ENCODE measurements around the gene XPA.
"Not testable (repeated sequence)": the region's sequence is repeated elsewhere in the genome, so short reads cannot be mapped to it uniquely, and the experiment has no call there.

DNA sequence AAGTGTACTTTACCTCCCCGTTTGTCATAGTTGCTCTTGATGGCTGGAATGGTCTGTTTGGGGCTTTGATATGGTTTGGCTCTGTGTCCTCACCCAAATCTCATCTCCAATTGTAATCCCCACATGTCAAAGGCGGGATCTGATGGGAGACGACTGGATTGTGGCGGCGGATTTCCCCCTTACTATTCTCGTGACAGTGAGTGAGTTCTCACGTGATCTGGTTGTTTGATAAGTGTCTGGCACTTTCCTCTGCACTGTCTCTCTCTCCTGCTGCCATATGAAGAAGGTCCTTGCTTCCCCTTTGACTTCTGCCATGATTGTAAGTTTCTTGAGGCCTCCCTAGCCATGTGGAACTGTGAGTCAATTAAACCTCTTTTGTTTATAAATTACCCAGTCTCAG, 46.9 kb upstream of the XPA start:
- TF ChIP-seq FOXK1 (CRISPR knock-in tag; IDR thresholded peaks at IDR 0.05; ENCODE audit: borderline replicate concordance, low read depth); HNRNPL (IDR thresholded peaks at IDR 0.05; ENCODE audit: low read depth, low read length); ZNF766 (CRISPR knock-in tag; IDR thresholded peaks at IDR 0.05; ENCODE audit: borderline replicate concordance); GMEB2 (CRISPR knock-in tag; IDR thresholded peaks at IDR 0.05; ENCODE audit: low read depth); EZH2 (conservative IDR thresholded peaks at IDR 0.05; ENCODE audit: low read depth, low read length); POLR2A (IDR thresholded peaks at IDR 0.05; ENCODE audit: insufficient read depth in 1 of 2, low read depth in 2 of 2, low read length in 2 of 2); ZNF780A (CRISPR knock-in tag; IDR thresholded peaks at IDR 0.05); ZNF513 (CRISPR knock-in tag; conservative IDR thresholded peaks at IDR 0.05); PRDM10 (CRISPR knock-in tag; IDR thresholded peaks at IDR 0.05; ENCODE audit: low read depth); SNRNP70 (IDR thresholded peaks at IDR 0.05; ENCODE audit: low read depth, low read length); CTCF (CRISPR knock-in tag; IDR thresholded peaks at IDR 0.05); ZFX (CRISPR knock-in tag; IDR thresholded peaks at IDR 0.05; ENCODE audit: low read depth): not testable (repeated sequence)
- TF ChIP-seq, protein P1, sequence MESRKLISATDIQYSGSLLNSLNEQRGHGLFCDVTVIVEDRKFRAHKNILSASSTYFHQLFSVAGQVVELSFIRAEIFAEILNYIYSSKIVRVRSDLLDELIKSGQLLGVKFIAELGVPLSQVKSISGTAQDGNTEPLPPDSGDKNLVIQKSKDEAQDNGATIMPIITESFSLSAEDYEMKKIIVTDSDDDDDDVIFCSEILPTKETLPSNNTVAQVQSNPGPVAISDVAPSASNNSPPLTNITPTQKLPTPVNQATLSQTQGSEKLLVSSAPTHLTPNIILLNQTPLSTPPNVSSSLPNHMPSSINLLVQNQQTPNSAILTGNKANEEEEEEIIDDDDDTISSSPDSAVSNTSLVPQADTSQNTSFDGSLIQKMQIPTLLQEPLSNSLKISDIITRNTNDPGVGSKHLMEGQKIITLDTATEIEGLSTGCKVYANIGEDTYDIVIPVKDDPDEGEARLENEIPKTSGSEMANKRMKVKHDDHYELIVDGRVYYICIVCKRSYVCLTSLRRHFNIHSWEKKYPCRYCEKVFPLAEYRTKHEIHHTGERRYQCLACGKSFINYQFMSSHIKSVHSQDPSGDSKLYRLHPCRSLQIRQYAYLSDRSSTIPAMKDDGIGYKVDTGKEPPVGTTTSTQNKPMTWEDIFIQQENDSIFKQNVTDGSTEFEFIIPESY (CRISPR knock-in tag; IDR thresholded peaks at IDR 0.05): not testable (repeated sequence)
- TF ChIP-seq, protein P2, sequence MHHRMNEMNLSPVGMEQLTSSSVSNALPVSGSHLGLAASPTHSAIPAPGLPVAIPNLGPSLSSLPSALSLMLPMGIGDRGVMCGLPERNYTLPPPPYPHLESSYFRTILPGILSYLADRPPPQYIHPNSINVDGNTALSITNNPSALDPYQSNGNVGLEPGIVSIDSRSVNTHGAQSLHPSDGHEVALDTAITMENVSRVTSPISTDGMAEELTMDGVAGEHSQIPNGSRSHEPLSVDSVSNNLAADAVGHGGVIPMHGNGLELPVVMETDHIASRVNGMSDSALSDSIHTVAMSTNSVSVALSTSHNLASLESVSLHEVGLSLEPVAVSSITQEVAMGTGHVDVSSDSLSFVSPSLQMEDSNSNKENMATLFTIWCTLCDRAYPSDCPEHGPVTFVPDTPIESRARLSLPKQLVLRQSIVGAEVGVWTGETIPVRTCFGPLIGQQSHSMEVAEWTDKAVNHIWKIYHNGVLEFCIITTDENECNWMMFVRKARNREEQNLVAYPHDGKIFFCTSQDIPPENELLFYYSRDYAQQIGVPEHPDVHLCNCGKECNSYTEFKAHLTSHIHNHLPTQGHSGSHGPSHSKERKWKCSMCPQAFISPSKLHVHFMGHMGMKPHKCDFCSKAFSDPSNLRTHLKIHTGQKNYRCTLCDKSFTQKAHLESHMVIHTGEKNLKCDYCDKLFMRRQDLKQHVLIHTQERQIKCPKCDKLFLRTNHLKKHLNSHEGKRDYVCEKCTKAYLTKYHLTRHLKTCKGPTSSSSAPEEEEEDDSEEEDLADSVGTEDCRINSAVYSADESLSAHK (CRISPR knock-in tag; IDR thresholded peaks at IDR 0.05; ENCODE audit: borderline replicate concordance): not testable (repeated sequence)

All from HepG2 (cell line).